Breast epithelium (tissue), 3 donors: Measurements from ENCODE around the gene KCNA2.

Experiments used
- CTCF ChIP-seq, 3 donors: fragments of 450-650 bp; IDR thresholded peaks; one replicate each; pipeline ENCODE4 v1.5.1; 2016 to 2017; ENCODE audit warnings: antibody characterized with exemption in 3 of 3, mild to moderate bottlenecking in 3 of 3, moderate library complexity in 3 of 3
- POLR2A ChIP-seq: fragments of 450-650 bp; IDR thresholded peaks from one replicate; pipeline ENCODE4 v1.6.1; 2016; ENCODE audit warnings: antibody characterized with exemption, mild to moderate bottlenecking, moderate library complexity

- TF ChIP-seq POLR2A (no peak), CTCF (IDR thresholded peaks at IDR 0.05) (no peak)
These were observed 738 bp upstream of the KCNA2 start for GRCh38 chr1:110606657-110607535.
